ENCODE data around the gene CORIN.

The CORIN gene

DNA sequence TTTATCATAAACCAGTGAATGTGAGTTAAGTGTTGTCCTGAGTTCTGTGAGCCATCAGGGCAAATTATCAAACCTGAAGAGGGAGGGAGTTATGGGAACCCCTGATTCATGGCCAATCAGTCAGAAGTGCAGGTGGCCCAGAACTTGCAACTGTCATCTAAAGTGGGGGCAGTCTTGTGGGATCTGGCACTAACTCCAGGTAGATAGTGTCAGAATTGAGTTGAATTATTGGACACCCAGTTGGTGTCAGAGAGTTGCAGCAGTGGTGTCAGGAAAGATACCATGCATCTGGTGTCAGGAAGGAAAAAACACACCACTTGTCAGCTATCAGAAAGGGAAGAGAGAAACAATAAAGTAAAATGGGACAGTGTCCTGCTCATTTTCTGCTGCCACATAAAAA lies 8.4 kb downstream of the CORIN start:
- H3K27ac ChIP-seq, result no peak overlapping the region
- H3K36me3 ChIP-seq, result no peaks in the 10 kb centered on the region
- H3K9ac ChIP-seq, result no peak overlapping the region
- H3K4me1 ChIP-seq, result peaks cover 16 to 39% (median 36%) of the 10 kb centered on the region in 10 experiments
- TF ChIP-seq Cebpa-rat (IDR thresholded peaks at IDR 0.05), result no peak
- H3K4me3 ChIP-seq, result no peak overlapping the region
- no peak overlapping the region for H3K4me2 ChIP-seq
- H4K20me1 ChIP-seq, result no peaks in the 10 kb centered on the region
- no peaks in the 10 kb centered on the region for H3K27me3 ChIP-seq
- peaks cover 10 to 19% (median 15%) of the 10 kb centered on the region in 11 experiments for H3K9me3 ChIP-seq (replicated peaks in 1 of 11)

DNA sequence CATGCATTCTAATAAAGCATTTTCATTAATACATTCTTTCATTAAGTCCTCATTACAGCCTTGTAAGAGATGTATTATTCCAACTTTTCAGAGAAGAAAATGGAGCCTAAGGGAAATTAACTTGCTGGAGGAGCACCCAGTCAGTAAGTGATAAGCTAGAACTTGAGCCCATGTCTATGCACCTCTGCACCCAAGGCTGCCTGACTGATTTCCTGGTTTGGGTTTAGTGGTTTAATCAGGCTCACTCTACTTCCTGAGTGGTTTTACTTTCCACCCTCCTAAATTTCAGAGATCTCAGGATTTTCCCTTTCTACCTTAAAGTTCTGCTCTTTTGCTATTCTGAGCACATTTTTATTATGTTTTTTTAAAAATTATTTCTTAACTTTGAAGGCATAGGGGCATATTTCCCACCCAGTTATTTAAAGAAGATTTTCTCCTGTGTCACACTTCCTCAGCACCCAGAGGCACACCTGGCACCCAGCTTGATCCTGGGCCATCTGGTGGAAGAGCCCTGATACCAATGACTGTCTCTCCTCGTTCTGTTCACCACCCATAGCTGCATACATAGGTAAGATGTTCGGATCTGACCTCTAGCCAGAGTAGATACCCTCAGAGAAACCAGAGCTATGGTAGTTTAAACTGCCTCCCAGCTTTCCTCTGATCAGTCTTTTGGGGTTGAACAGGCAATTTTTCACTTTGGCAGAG lies 10.4 kb downstream of the CORIN start:
- H4K20me1 ChIP-seq, result no peaks in the 10 kb centered on the region
- no peak overlapping the region for H3K27ac ChIP-seq
- no peak overlapping the region for H3K9ac ChIP-seq
- peaks cover 1 to 5% (median 3%) of the 10 kb centered on the region in 11 experiments; a peak in 20 of 22 replicates for H3K9me3 ChIP-seq (replicated peaks in 1 of 11)
- no peaks in the 10 kb centered on the region for H3K36me3 ChIP-seq
- H3K27me3 ChIP-seq, result no peaks in the 10 kb centered on the region
- peaks cover 16 to 41% (median 38%) of the 10 kb centered on the region in 10 experiments for H3K4me1 ChIP-seq
- no peak for TF ChIP-seq Cebpa-rat (IDR thresholded peaks at IDR 0.05)
- no peak overlapping the region for H3K4me3 ChIP-seq
- peak overlapping the region; percentile 23 to 80 (median 58); a peak in 21 of 22 replicates for H3K4me2 ChIP-seq

- Histone ChIP-seq H3K9ac (peak overlapping the region in 1 of 11 experiments; percentile 5; a peak in 1 of 22 replicates), H3K4me3 (no peak overlapping the region), H3K36me3 (no peaks in the 10 kb centered on the region), H3K27me3 (no peaks in the 10 kb centered on the region), H3K27ac (no peak overlapping the region), H3K4me2 (peak overlapping the region; percentile 22 to 80 (median 71)), H4K20me1 (no peaks in the 10 kb centered on the region), H3K9me3 (replicated peaks in 1 of 11) (no peaks in the 10 kb centered on the region), H3K4me1 (peaks cover 27 to 46% (median 40%) of the 10 kb centered on the region in 10 experiments)
- no peak for TF ChIP-seq Cebpa-rat (IDR thresholded peaks at IDR 0.05)
Measured at GRCh38 chr4:47824840-47825239, 13.0 kb downstream of the CORIN start.

DNA sequence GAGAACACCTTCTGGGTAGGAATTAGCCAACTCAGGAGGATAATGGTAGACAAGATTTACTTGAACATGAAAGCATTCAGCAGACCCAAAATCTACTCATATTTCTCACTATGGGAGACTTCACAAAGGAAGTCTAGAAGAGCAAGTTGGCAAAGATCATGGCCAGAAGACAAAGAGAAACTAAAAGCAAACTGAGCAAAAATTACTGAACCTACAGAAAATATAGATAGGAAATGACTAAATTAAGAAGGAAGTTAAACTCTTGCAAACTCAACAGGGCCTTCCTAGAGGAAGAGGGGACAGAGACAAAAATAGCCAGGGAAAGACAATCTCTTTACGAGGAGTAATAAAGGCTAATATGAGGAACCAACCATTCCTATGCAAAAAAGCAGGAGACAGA lies 18.7 kb downstream of the CORIN start:
- peak overlapping the region in 4 of 10 experiments; percentile 24 to 44 (median 30); a peak in 6 of 20 replicates for H3K4me3 ChIP-seq
- H4K20me1 ChIP-seq, result no peaks in the 10 kb centered on the region
- no peaks in the 10 kb centered on the region for H3K9me3 ChIP-seq (replicated peaks in 1 of 11)
- H3K9ac ChIP-seq, result peak overlapping the region in 1 of 11 experiments; percentile 16; a peak in 2 of 22 replicates
- no peaks in the 10 kb centered on the region for H3K27me3 ChIP-seq
- H3K27ac ChIP-seq, result peak overlapping the region in 7 of 11 experiments; percentile 37 to 58 (median 45); a peak in 14 of 22 replicates
- peaks cover 7 to 28% (median 16%) of the 10 kb centered on the region in 10 experiments; a peak in 19 of 20 replicates for H3K4me1 ChIP-seq
- TF ChIP-seq Cebpa-rat (IDR thresholded peaks at IDR 0.05), result no peak
- no peaks in the 10 kb centered on the region for H3K36me3 ChIP-seq
- H3K4me2 ChIP-seq, result peak overlapping the region; percentile 12 to 89 (median 74); a peak in 21 of 22 replicates

DNA sequence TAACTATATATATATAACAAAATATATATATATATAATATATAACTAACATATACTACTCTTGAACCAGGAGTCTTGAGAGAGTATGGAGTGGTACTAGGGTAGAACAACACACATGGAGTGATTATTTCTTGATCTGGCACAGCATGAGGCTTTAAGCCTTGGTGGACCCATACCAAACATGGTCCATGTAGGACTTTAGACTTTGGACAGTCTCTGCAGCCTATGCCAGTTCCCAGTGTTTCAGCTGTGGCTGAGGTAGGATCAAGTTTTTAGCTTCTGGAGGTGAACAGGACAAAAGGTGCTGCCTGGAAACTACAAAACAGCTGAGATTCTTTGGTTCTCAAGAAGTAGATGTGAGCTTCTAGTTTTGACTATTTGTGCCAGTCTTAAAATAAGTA lies 20.6 kb downstream of the CORIN start:
- no peak overlapping the region for H3K4me2 ChIP-seq
- TF ChIP-seq Cebpa-rat (IDR thresholded peaks at IDR 0.05), result no peak
- H3K27ac ChIP-seq, result no peak overlapping the region
- no peaks in the 10 kb centered on the region for H3K27me3 ChIP-seq
- peaks cover 7 to 28% (median 16%) of the 10 kb centered on the region in 10 experiments; a peak in 19 of 20 replicates for H3K4me1 ChIP-seq
- no peak overlapping the region for H3K9ac ChIP-seq
- H3K4me3 ChIP-seq, result no peak overlapping the region
- H3K36me3 ChIP-seq, result no peaks in the 10 kb centered on the region
- H3K9me3 ChIP-seq (replicated peaks in 1 of 11), result no peaks in the 10 kb centered on the region
- no peaks in the 10 kb centered on the region for H4K20me1 ChIP-seq

GRCh38 chr4:47816748-47817147 lies 21.1 kb downstream of the CORIN start:
- H3K27me3 ChIP-seq, result no peaks in the 10 kb centered on the region
- TF ChIP-seq Cebpa-rat (IDR thresholded peaks at IDR 0.05), result no peak
- no peaks in the 10 kb centered on the region for H4K20me1 ChIP-seq
- H3K36me3 ChIP-seq, result no peaks in the 10 kb centered on the region
- H3K9me3 ChIP-seq (replicated peaks in 1 of 11), result no peaks in the 10 kb centered on the region
- no peak overlapping the region for H3K9ac ChIP-seq
- no peak overlapping the region for H3K4me3 ChIP-seq
- peaks cover 7 to 28% (median 16%) of the 10 kb centered on the region in 10 experiments; a peak in 19 of 20 replicates for H3K4me1 ChIP-seq
- no peak overlapping the region for H3K27ac ChIP-seq
- H3K4me2 ChIP-seq, result no peak overlapping the region

- Histone ChIP-seq H4K20me1 (no peaks in the 10 kb centered on the region), H3K4me3 (no peak overlapping the region), H3K9me3 (replicated peaks in 1 of 11) (no peaks in the 10 kb centered on the region), H3K36me3 (no peaks in the 10 kb centered on the region), H3K4me2 (no peak overlapping the region), H3K9ac (no peak overlapping the region), H3K27ac (no peak overlapping the region), H3K4me1 (peaks cover 6 to 16% (median 9%) of the 10 kb centered on the region in 10 experiments; a peak in 19 of 20 replicates), H3K27me3 (no peaks in the 10 kb centered on the region)
- TF ChIP-seq Cebpa-rat (IDR thresholded peaks at IDR 0.05), result no peak
Measured at GRCh38 chr4:47814618-47815295, 23.1 kb downstream of the CORIN start.

DNA sequence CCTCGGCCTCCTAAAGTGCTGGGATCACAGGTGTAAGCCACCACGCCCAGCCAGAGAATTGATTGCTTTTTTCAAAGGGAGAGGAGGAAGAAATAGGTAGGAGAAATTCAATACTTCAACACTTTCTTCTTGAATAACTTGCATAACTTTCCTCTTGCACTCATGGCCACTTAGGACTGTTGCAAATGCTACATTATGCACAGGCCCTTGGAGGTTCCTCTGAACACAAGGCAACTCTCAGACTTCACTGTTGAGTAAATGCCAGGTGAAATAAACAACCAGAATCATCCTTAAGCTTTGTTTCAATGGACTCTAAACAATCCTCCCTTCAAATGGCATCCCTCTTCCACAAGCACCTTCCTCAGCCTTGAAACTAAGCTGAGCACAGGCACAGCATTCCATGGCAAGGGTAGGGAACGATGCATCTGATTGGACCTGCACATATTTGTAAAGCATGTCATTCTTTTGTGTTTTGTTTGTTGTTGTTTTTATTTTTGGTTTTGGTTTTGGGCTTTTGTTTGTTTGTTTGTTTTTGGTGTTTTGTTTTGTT lies 28.1 kb downstream of the CORIN start:
- Histone ChIP-seq H4K20me1 (no peaks in the 10 kb centered on the region), H3K4me3 (no peak overlapping the region), H3K4me2 (no peak overlapping the region), H3K9ac (no peak overlapping the region), H3K4me1 (no peaks in the 10 kb centered on the region), H3K27ac (no peak overlapping the region), H3K27me3 (no peaks in the 10 kb centered on the region), H3K9me3 (replicated peaks in 1 of 11) (no peaks in the 10 kb centered on the region), H3K36me3 (no peaks in the 10 kb centered on the region)
- no peak for TF ChIP-seq Cebpa-rat (IDR thresholded peaks at IDR 0.05)

DNA sequence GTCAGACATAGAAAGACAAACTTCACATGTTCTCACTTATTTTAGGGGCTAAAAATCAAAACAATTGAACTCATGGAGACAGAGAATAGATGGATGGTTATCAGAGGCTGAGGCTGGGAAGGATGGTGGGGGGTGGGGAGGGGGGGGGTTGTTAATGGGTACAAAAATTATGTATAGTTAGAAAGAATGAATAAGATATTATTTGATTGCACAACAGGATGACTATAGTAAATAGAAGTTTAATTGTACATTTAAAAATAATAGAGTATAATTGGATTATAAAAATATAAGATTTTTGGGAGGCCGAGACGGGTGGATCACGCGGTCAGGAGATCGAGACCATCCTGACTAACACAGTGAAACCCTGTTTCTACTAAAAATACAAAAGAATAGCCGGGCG lies 33.3 kb downstream of the CORIN start:
- Histone ChIP-seq H3K27ac (no peak overlapping the region), H3K4me2 (no peak overlapping the region), H3K9ac (no peak overlapping the region), H3K9me3 (replicated peaks in 1 of 11) (peaks cover 0 to 8% (median 0%) of the 10 kb centered on the region in 11 experiments; a peak in 2 of 22 replicates), H4K20me1 (no peaks in the 10 kb centered on the region), H3K27me3 (no peaks in the 10 kb centered on the region), H3K4me3 (no peak overlapping the region), H3K4me1 (no peaks in the 10 kb centered on the region), H3K36me3 (no peaks in the 10 kb centered on the region)
- TF ChIP-seq Cebpa-rat (IDR thresholded peaks at IDR 0.05), result no peak
